K562 (cell line): ENCODE measurements around the gene TRNP1. TPM values are rescaled to one million over a fixed set of nuclear protein-coding genes. Genes with fewer than 3 reads are reported as not detected.

Experiments
- BACH1 ChIP-seq: fragments of 200-800 bp; sonication (Bioruptor generic); IDR thresholded peaks from 2 replicates; pipeline ENCODE4 v1.6.1; 2016; ENCODE audit warnings: missing genetic modification characterization, missing compliant biosample characterization
- CHD4 ChIP-seq: fragments of 200-600 bp; sonication (generic); IDR thresholded peaks from 3 replicates; pipeline ENCODE4 v1.6.1; 2012; ENCODE audit warnings: low read depth, mild to moderate bottlenecking, mixed read lengths, low read length, inconsistent platforms; ENCODE audit not compliant: insufficient read depth, insufficient replicate concordance, poor library complexity, severe bottlenecking
- CREM ChIP-seq: IDR thresholded peaks from 2 replicates; pipeline ENCODE4 v1.6.1; 2014; ENCODE audit warnings: antibody characterized with exemption, low read depth
- DPF2 ChIP-seq: fragments of 450-650 bp; IDR thresholded peaks from 2 replicates; pipeline ENCODE4 v1.6.1; 2016
- EGR1 ChIP-seq: fragments of 450-650 bp; conservative IDR thresholded peaks from 2 replicates; pipeline ENCODE4 v1.6.1; 2017; ENCODE audit warnings: mild to moderate bottlenecking
- EP300 ChIP-seq: IDR thresholded peaks from 2 replicates; pipeline ENCODE4 v1.6.1; 2012; ENCODE audit warnings: low read length, improper control_type of control experiment
- HDAC3 ChIP-seq: fragments of 450-650 bp; IDR thresholded peaks from 2 replicates; pipeline ENCODE4 v1.6.1; 2018; ENCODE audit warnings: borderline replicate concordance, mild to moderate bottlenecking, moderate library complexity; ENCODE audit not compliant: partially characterized antibody
- HMGN3 ChIP-seq: IDR thresholded peaks from 2 replicates; pipeline ENCODE4 v1.6.1; 2011; ENCODE audit warnings: borderline replicate concordance, low read depth, mild to moderate bottlenecking, mixed read lengths, low read length; ENCODE audit not compliant: insufficient read length; ENCODE audit errors: extremely low read depth
- ILK ChIP-seq: fragments of 450-650 bp; IDR thresholded peaks from 2 replicates; pipeline ENCODE4 v1.6.1; 2016; ENCODE audit warnings: missing genetic modification characterization, low read depth, mild to moderate bottlenecking, missing compliant biosample characterization, moderate library complexity, borderline replicate concordance
- NFYB ChIP-seq: IDR thresholded peaks from 2 replicates; pipeline ENCODE4 v1.6.1; 2011; ENCODE audit warnings: mild to moderate bottlenecking, moderate library complexity; ENCODE audit not compliant: insufficient read length; ENCODE audit errors: extremely low read depth
- RBM22 ChIP-seq: fragments of 200-400 bp; formaldehyde crosslinking; IDR thresholded peaks from 2 replicates; pipeline ENCODE4 v1.6.1; 2018; ENCODE audit warnings: low read length, low read depth; ENCODE audit not compliant: poor library complexity, severe bottlenecking
- SIN3B ChIP-seq: fragments of 450-650 bp; IDR thresholded peaks from 2 replicates; pipeline ENCODE4 v1.6.1; 2017; ENCODE audit warnings: low read depth, mild to moderate bottlenecking, moderate library complexity
- ZFP36 ChIP-seq: fragments of 150-350 bp; IDR thresholded peaks from 2 replicates; pipeline ENCODE4 v1.6.1; 2018; ENCODE audit warnings: low read length, low read depth; ENCODE audit not compliant: partially characterized antibody
- ZKSCAN3 ChIP-seq: fragments of 250-450 bp; sonication (Bioruptor Pico); IDR thresholded peaks from 2 replicates; pipeline ENCODE4 v1.4.0; 2020
- ZNF140 ChIP-seq: fragments of 250-450 bp; sonication (Bioruptor Pico); IDR thresholded peaks from 2 replicates; pipeline ENCODE4 v1.8.0; 2021; ENCODE audit warnings: moderate library complexity, mild to moderate bottlenecking, inconsistent platforms
- ZNF174 ChIP-seq: fragments of 250-450 bp; sonication (Bioruptor Pico); IDR thresholded peaks from 2 replicates; pipeline ENCODE4 v1.4.0; 2020; ENCODE audit warnings: mild to moderate bottlenecking
- ZNF212 ChIP-seq: fragments of 450-650 bp; formaldehyde crosslinking; IDR thresholded peaks from 2 replicates; pipeline ENCODE4 v1.4.0; 2020; ENCODE audit warnings: mild to moderate bottlenecking
- ZNF3 ChIP-seq: fragments of 250-450 bp; sonication (Bioruptor Pico); IDR thresholded peaks from 2 replicates; pipeline ENCODE4 v1.5.0; 2021; ENCODE audit warnings: mild to moderate bottlenecking, moderate library complexity
- ZNF766 ChIP-seq: fragments of 200-800 bp; sonication (Bioruptor generic); conservative IDR thresholded peaks from 2 replicates; pipeline ENCODE4 v1.6.1; 2016; ENCODE audit warnings: missing genetic modification characterization, missing compliant biosample characterization
- polyA plus RNA-seq, 8 experiments: library from polyadenylated mRNA; depleted of rRNA in 4 of 8; stranded (reverse) in 5 of 8; unstranded in 3 of 8; fragments of >200 nt; fragmentation: Nextera tagmentation in 2 of 8; fragmentation: Illumina TruSeq in 1 of 8; extraction: Ambion mirVana in 2 of 8; extraction: Trizol in 1 of 8; gene quantifications; 2 replicates each; pipeline versions ENCODE4 v1.2.1 to v1.2.3, GENCODE V29; 2011 to 2014; ENCODE audit warnings: inconsistent platforms in 1 of 8, missing spikeins in 1 of 8
- total RNA-seq, 7 experiments: library from RNA; depleted of rRNA in 6 of 7; stranded (reverse); fragments of >200 nt in 6 of 7; fragmentation: Illumina TruSeq in 2 of 7; extraction: Trizol in 2 of 7; gene quantifications; 2 replicates each; pipeline versions ENCODE4 v1.2.1 to v1.2.3, GENCODE V29; 2011 to 2021; ENCODE audit warnings: low replicate concordance in 1 of 7
- TF ChIP-seq, protein P1 (sequence below): sonication (generic); formaldehyde crosslinking; IDR thresholded peaks from 2 replicates; pipeline ENCODE4 v1.4.0; 2020; ENCODE audit warnings: mild to moderate bottlenecking, missing genetic modification reagents
- TF ChIP-seq, protein P2 (sequence below): sonication (generic); formaldehyde crosslinking; IDR thresholded peaks from 2 replicates; pipeline ENCODE4 v1.8.0; 2022; ENCODE audit warnings: missing genetic modification reagents, mild to moderate bottlenecking, borderline replicate concordance
- TF ChIP-seq, protein P3 (sequence below): fragments of 250-450 bp; sonication (Bioruptor Pico); IDR thresholded peaks from 2 replicates; pipeline ENCODE4 v1.5.0; 2022; ENCODE audit warnings: mild to moderate bottlenecking

TRNP1 gene
- total and polyA plus RNA-seq, 9 of the 15 experiments (the other 6 are each of a cell fraction or from before 2014, with no cell fraction given): 0.03 to 1.3 (median 0.95) TPM

DNA sequence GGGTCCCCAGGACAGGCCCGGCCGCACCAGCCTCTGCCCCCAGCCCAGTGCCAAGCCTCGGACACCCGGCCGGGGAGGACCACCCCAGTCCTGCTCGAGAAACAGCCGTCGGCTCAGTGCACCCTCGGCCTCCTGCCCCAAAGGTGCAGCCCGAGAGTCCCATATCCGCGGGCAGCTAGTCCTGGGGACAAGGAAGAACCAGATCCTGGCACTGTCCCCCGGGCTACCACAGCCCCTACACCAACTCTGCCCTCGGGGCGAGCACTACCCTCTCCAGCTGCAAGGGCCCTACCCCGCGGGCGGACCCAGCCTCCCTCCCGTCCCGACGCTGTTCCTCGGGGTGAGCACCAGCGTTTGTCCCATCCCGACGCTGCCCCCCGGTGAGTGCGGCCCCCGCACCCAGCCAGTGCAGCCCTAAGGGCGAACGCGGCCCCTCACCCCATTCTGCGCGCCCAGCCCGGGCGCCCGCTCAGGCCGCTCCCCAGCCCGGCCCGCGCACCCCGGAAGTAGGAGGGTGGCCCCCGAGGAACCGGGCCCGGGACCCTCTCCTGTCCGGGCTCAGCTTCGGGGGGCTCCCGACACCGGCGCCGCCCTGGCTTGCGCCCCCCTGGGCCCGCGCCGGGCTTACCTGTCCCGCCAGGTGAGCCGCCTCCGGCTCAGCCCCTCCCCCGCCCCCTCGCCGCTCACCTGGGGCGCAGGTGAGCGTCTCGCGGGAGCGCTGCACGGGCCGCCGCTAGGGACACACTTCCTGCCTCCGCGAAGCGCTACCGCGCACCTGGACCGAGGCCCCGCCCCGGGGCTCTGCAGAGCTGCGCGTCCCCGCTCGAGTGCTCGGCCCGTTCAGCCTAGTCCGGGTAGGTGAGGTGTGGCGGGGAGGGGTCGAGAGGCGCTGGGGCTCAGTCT lies 33.5 kb upstream of the TRNP1 start, which contains the start of gene KDF1 (continued):
- TF ChIP-seq CREM (no peak), CHD4 (no peak), HMGN3 (peak; percentile 55), ZFP36 (no peak), BACH1 (tag) (no peak), SIN3B (peak; percentile 53), ZNF766 (CRISPR knock-in tag) (no peak), NFYB (no peak), DPF2 (no peak), HDAC3 (no peak), ZNF140 (CRISPR knock-in tag) (no peak), ZNF3 (CRISPR knock-in tag) (no peak), ZKSCAN3 (no peak), ILK (tag) (no peak), EGR1 (no peak), EP300 (no peak), RBM22 (peak; percentile 66), ZNF212 (CRISPR knock-in tag) (no peak), ZNF174 (CRISPR knock-in tag) (no peak)
- TF ChIP-seq, protein P1, sequence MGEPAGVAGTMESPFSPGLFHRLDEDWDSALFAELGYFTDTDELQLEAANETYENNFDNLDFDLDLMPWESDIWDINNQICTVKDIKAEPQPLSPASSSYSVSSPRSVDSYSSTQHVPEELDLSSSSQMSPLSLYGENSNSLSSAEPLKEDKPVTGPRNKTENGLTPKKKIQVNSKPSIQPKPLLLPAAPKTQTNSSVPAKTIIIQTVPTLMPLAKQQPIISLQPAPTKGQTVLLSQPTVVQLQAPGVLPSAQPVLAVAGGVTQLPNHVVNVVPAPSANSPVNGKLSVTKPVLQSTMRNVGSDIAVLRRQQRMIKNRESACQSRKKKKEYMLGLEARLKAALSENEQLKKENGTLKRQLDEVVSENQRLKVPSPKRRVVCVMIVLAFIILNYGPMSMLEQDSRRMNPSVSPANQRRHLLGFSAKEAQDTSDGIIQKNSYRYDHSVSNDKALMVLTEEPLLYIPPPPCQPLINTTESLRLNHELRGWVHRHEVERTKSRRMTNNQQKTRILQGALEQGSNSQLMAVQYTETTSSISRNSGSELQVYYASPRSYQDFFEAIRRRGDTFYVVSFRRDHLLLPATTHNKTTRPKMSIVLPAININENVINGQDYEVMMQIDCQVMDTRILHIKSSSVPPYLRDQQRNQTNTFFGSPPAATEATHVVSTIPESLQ (CRISPR knock-in tag): no peak
- TF ChIP-seq, protein P2, sequence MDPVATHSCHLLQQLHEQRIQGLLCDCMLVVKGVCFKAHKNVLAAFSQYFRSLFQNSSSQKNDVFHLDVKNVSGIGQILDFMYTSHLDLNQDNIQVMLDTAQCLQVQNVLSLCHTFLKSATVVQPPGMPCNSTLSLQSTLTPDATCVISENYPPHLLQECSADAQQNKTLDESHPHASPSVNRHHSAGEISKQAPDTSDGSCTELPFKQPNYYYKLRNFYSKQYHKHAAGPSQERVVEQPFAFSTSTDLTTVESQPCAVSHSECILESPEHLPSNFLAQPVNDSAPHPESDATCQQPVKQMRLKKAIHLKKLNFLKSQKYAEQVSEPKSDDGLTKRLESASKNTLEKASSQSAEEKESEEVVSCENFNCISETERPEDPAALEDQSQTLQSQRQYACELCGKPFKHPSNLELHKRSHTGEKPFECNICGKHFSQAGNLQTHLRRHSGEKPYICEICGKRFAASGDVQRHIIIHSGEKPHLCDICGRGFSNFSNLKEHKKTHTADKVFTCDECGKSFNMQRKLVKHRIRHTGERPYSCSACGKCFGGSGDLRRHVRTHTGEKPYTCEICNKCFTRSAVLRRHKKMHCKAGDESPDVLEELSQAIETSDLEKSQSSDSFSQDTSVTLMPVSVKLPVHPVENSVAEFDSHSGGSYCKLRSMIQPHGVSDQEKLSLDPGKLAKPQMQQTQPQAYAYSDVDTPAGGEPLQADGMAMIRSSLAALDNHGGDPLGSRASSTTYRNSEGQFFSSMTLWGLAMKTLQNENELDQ: no peak
- TF ChIP-seq, protein P3, sequence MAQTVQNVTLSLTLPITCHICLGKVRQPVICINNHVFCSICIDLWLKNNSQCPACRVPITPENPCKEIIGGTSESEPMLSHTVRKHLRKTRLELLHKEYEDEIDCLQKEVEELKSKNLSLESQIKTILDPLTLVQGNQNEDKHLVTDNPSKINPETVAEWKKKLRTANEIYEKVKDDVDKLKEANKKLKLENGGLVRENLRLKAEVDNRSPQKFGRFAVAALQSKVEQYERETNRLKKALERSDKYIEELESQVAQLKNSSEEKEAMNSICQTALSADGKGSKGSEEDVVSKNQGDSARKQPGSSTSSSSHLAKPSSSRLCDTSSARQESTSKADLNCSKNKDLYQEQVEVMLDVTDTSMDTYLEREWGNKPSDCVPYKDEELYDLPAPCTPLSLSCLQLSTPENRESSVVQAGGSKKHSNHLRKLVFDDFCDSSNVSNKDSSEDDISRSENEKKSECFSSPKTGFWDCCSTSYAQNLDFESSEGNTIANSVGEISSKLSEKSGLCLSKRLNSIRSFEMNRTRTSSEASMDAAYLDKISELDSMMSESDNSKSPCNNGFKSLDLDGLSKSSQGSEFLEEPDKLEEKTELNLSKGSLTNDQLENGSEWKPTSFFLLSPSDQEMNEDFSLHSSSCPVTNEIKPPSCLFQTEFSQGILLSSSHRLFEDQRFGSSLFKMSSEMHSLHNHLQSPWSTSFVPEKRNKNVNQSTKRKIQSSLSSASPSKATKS (CRISPR knock-in tag): no peak
